NCI-H82 (cell line): Measurements from ENCODE around the gene FKBP5.
"Not testable (repeated sequence)": the region's sequence is repeated elsewhere in the genome, so short reads cannot be mapped to it uniquely, and the experiment has no call there.

Experiments used
- DNase-seq: peaks from one replicate; lab custom pipeline; 2025; lab: John Stamatoyannopoulos, UW

FKBP5 gene

DNA sequence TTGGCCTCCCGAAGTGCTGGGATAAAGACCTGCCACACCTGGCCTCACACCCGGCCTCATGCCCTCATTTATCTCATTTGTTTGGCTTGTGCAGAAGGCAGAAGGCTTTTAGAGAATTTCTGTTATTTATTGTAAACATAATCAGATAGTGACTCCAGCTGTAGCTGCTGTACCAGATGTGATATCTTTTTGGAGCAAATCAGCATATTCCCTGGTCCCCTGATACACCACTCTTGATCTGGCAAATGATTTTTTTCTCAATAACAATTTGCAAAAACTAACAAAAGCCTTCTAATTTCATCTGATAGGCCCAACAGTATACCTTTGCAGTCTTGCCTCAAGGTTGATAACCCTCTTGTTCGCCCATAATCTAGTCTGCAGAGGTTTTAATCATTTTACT, 149.5 kb downstream of the FKBP5 start:
- no peak for DNase-seq

DNA sequence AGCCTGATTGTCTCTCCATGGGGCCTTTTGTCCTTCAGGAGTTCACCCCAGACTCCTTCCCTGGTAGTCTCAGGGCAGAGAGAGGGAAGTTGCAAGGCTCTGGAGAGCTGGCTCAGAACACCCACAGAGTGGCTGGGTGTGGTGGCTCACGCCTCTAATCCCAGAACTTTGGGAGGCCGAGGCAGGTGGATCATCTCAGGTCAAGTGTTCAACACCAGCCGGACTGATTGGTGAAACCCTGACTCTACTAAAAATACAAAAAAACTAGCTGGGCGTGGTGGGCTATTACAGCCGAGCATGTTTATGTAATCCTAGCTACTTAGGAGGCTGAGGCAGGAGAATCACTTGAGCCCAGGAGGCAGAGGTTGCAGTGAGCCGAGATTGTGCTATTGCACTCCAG, 152.9 kb downstream of the FKBP5 start:
- not testable (repeated sequence) for DNase-seq

DNA sequence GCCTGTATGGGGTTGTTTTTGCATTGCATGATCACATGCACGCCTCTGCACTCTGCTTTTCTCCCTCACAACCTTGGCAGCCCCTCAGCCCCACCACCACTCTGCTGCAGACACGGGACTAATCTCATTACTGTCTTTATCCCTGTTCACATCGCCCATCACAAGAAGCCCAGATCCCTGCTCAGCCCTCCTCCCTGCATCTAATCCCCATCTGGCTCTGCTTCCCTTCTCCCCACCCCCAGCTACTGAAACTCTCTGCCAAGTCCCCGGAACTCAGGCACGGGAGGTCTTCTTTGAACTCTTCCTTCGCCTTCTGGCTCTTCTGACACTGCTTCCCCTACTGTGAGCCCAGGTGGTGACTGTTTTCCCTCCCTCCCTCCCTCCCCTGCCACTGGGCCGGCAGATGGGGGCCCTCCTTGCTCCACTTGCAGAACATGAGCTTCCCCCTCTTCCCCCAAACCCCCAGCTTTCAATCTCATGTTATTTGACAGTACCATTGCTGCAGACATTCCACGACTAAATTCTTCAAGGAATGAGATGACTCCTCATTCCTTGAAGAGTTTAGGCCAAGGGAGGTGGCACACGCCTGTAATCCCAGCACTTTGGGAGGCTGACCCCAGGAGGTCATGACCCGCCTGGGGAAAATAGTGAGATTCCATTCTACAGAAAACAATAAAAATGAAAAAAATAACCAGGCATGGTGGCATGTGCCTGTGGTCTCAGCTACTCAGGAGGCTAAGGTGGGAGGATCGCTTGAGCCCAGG, 154.1 kb downstream of the FKBP5 start:
- DNase-seq, result peak; percentile 100

DNA sequence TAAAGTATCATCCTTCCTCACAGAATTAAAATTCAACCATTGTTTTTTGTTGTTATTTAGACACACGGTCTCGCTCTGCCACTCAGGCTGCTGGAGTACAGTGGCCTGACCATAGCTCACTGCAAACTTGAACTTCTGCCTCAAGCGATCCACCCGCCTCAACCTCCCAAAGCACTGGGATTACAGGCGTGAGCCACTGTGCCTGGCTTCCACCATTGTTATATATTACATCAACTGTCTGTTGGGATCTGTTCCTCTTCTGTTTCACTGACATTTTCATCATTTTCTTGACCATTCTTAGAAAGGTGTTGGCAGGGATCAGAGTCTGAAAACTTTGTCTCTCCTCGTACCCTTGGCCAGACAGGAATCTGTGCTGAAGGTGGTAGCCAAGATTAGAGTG, 154.7 kb downstream of the FKBP5 start:
- no peak for DNase-seq

DNA sequence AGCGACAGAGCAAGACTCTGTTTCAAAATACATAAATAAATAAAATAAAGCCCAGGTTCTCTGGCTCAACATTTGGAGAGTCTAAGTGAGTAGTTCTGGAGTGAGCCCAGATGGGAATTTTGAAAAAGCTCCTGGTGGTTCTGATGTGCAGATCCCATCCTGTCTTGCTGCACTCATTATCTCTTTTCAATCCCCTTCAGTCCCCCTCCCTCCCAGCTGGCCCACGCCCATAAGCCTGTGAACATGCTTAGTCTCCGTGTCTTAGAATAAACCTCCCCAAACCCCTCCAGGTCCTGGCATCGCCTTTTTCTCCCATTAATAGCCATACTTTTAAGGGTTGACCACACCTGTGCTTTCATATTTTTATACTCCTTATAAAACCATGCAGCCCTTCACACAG, 156.6 kb downstream of the FKBP5 start:
- peak; percentile 93 for DNase-seq

DNA sequence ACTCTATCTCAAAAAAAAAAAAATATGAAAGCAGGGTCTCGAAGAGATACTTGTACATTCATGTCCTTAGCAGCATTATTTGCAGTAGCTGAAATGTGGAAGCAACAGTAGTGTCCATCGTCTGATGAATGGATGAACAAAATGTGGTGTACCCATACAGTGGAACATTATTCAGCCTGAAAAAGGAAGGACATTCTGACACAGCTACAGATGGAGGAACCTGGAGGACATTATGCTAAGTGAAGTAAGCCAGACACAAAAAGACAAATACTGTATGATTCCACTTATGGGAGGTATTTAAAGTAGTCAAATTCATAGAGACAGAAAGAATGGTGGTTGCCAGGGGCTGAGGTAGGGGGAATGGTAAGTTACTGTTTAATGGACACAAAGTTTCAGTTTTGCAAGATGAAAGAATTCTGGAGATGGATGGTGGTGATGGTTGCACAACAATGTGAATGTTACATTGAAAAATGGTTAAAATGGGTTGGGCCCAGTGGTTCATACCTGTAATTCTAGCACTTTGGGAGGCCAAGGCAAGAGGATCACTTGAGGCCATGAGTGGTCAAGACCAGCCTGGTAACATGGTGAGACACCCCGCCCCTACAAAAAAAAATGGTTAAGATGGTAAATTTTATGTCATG, 164.2 kb downstream of the FKBP5 start:
- no peak for DNase-seq
